Stimulated activated effector memory CD8-positive, alpha-beta T cell treated with anti-CD3 and anti-CD28 coated beads, Interleukin-12 subunit alpha, Interleukin-12 subunit beta, amount 100 ng/mL, for 72 hours (primary cell): ENCODE data around the gene CT45A3.
"Not testable (repeated sequence)": the region's sequence is repeated elsewhere in the genome, so short reads cannot be mapped to it uniquely, and the experiment has no call there.

Experiments used
- ATAC-seq: fragments of 150-1000 bp; cut with Tn5 transposase; 2 replicates; pipeline ENCODE4 v1.10.0; 2021
- DNase-seq, 2 donors: peaks; one replicate each; pipeline ENCODE4 v3.0.0; 2021 to 2022; ENCODE audit warnings: low spot score in 2 of 2
- H3K27ac Mint-ChIP-seq: one replicate; pipeline ENCODE4 v1.8.0; 2022; ENCODE audit warnings: mild to moderate bottlenecking, mixed read lengths
- H3K36me3 Mint-ChIP-seq: one replicate; pipeline ENCODE4 v1.8.0; 2022; ENCODE audit warnings: mild to moderate bottlenecking, mixed read lengths
- H3K4me1 Mint-ChIP-seq: one replicate; pipeline ENCODE4 v1.8.0; 2022; ENCODE audit warnings: mixed read lengths
- H3K4me3 Mint-ChIP-seq: one replicate; pipeline ENCODE4 v1.8.0; 2022; ENCODE audit warnings: mild to moderate bottlenecking, mixed read lengths
- H3K9me3 Mint-ChIP-seq: one replicate; pipeline ENCODE4 v1.8.0; 2022; ENCODE audit warnings: mixed read lengths

CT45A3 gene, protein sequence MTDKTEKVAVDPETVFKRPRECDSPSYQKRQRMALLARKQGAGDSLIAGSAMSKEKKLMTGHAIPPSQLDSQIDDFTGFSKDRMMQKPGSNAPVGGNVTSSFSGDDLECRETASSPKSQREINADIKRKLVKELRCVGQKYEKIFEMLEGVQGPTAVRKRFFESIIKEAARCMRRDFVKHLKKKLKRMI

DNA sequence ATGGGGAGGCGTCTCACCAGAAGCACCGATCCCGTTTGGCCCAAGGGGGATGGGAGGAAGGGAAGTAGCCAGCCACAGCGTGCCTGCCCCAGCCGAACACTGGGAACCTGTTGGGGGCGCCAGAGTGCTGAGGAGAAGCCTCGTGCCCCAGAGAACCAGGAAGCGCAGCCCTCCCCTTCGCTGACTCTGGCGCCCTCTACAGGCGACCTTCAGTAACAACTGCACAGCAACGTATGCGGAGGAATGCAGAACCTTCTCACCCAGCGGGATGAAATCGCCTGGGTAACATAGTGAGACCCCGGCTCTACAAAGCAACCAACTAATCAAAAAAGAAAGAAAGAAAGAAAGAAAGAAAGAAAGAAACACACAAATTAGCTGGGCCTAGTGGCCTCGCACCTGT, at the start of gene CT45A3:
Gene CT45A3, minus strand, starts transcription at position 101 of the 400 bp plus-strand sequence. CDS start 3,747 bp downstream, outside the sequence.
- not testable (repeated sequence) for H3K4me1 Mint-ChIP-seq, H3K36me3 Mint-ChIP-seq, ATAC-seq, H3K27ac Mint-ChIP-seq, DNase-seq, H3K4me3 Mint-ChIP-seq, H3K9me3 Mint-ChIP-seq

DNA sequence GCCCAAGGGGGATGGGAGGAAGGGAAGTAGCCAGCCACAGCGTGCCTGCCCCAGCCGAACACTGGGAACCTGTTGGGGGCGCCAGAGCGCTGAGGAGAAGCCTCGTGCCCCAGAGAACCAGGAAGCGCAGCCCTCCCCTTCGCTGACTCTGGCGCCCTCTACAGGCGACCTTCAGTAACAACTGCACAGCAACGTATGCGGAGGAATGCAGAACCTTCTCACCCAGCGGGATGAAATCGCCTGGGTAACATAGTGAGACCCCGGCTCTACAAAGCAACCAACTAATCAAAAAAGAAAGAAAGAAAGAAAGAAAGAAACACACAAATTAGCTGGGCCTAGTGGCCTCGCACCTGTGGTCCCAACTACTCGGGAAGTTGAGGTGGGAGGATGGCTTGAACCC, 34.7 kb upstream of the CT45A3 start, which contains the start of gene CT45A6:
Gene CT45A6, minus strand, starts transcription at position 101 of the 400 bp plus-strand sequence. CDS start 3,794 bp downstream, outside the sequence.
- not testable (repeated sequence) for DNase-seq, ATAC-seq

DNA sequence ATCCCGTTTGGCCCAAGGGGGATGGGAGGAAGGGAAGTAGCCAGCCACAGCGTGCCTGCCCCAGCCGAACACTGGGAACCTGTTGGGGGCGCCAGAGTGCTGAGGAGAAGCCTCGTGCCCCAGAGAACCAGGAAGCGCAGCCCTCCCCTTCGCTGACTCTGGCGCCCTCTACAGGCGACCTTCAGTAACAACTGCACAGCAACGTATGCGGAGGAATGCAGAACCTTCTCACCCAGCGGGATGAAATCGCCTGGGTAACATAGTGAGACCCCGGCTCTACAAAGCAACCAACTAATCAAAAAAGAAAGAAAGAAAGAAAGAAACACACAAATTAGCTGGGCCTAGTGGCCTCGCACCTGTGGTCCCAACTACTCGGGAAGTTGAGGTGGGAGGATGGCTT, 17.4 kb upstream of the CT45A3 start, which contains the start of gene CT45A5:
Gene CT45A5, minus strand, starts transcription at position 101 of the 400 bp plus-strand sequence. CDS start 3,774 bp downstream, outside the sequence.
- H3K36me3 Mint-ChIP-seq, H3K4me3 Mint-ChIP-seq, H3K4me1 Mint-ChIP-seq, H3K27ac Mint-ChIP-seq, ATAC-seq, H3K9me3 Mint-ChIP-seq, DNase-seq: not testable (repeated sequence)

More for the DNA sequence above, 34.7 kb upstream of the CT45A3 start, which contains the start of gene CT45A6:
- H3K4me3 Mint-ChIP-seq, H3K4me1 Mint-ChIP-seq, H3K27ac Mint-ChIP-seq, H3K9me3 Mint-ChIP-seq, H3K36me3 Mint-ChIP-seq: not testable (repeated sequence)

DNA sequence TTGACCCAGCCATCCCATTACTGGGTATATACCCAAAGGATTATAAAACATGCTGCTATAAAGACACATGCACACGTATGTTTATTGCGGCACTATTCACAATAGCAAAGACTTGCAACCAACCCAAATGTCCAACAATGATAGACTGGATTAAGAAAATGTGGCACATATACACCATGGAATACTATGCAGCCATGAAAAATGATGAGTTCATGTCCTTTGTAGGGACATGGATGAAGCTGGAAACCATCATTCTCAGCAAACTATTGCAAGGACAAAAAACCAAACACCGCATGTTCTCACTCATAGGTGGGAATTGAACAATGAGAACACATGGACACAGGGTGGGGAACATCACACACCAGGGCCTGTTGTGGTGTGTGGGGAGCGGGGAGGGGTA, 23.3 kb downstream of the CT45A3 start:
- H3K4me3 Mint-ChIP-seq, H3K4me1 Mint-ChIP-seq: not testable (repeated sequence)

DNA sequence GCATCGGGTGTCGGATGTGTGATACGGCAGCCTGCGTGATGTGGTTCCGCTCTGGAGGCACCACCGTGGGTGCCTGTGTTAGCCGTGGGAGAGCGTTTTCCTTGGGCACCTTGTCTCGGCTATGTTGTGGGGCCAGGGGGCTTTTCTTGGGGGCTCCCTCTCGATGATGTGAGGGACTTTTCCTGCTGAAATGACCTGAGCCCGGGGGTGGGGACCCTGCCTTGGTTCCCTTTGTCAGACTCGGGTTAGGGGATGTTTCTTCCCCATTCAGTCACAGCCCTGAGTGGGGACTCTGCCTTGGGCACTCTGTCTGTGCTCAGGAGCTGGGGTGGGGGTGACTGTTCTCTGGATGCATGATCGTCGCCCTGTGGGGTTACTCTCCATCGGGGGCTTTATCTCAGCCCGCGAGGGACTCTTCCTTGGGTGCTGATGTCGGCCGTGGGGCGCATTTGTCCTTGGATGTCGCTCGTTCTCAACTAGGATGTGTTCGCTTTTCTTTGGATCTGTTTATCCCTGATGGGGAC, 26.7 kb downstream of the CT45A3 start:
- no peak overlapping the region for H3K4me3 Mint-ChIP-seq
- no peaks in the 10 kb centered on the region for H3K4me1 Mint-ChIP-seq
- H3K9me3 Mint-ChIP-seq = no peaks in the 10 kb centered on the region
- no peak for DNase-seq
- no peaks in the 10 kb centered on the region for H3K36me3 Mint-ChIP-seq
- no peak overlapping the region for H3K27ac Mint-ChIP-seq
- ATAC-seq = no peak

More for the DNA sequence above, 23.3 kb downstream of the CT45A3 start:
- not testable (repeated sequence) for H3K27ac Mint-ChIP-seq, DNase-seq, H3K36me3 Mint-ChIP-seq, H3K9me3 Mint-ChIP-seq, ATAC-seq

DNA sequence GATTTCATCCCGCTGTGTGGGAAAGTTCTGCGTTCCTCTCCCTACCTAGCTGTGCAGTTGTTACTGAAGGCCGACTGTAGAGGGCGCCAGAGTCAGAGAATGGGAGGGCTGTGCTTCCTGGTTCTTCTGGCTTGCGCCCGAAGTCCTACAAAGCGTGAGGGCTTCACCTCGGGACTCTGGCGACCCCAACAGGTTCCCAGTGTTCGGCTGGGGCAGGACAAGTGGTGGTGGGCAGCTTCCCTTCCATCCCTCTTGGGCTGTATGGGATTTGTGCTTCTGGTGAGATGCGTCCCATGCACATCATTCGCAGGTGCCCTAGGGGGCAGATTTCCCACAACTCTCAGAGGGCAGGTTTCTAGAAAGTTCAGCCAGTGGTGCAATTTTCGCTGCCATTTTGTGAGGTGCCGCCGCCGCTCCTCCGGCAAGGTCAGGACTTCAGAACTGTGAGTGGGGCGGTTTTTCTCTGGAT, 27.3 kb downstream of the CT45A3 start:
- DNase-seq (peak; percentile 17 to 62), ATAC-seq (peak; percentile 61)
- no peaks in the 10 kb centered on the region for H3K36me3 Mint-ChIP-seq
- no peak overlapping the region for H3K27ac Mint-ChIP-seq
- no peaks in the 10 kb centered on the region for H3K9me3 Mint-ChIP-seq
- no peaks in the 10 kb centered on the region for H3K4me1 Mint-ChIP-seq
- no peak overlapping the region for H3K4me3 Mint-ChIP-seq

DNA sequence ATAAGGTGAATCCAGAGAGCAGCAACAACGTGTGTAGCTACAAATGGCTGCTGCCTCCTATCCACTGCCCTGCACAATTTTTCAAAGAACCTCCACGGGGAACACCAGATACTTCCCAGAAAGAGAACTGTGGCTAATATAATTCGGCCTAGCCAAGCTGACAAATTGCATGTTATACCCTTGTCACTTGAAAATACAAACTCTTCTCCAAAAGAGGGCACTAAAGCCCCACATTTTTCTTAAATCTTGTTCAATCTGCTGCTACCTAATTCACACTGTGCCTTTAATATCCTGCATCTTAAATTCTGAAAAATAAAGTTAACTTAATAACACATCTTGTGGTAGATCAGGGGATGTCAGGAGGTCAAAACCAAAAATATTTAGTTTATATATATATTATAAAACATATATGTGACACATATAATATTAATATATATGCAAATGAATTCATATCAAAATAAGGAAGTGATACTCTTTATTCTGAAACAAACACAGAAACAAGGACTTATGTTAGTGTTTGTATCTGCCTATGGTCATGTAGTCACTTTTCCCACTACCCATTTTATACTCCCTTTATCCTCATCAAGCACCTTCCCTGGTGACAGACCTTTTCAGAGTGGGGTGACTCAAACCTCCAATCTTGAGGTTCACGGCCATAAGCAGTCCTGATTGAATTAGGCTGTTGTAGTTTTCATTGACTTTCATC, 30.5 kb downstream of the CT45A3 start:
- H3K4me3 Mint-ChIP-seq = no peak overlapping the region
- ATAC-seq = no peak
- DNase-seq = no peak
- no peak overlapping the region for H3K27ac Mint-ChIP-seq
- no peaks in the 10 kb centered on the region for H3K9me3 Mint-ChIP-seq
- H3K4me1 Mint-ChIP-seq = no peaks in the 10 kb centered on the region
- H3K36me3 Mint-ChIP-seq = no peaks in the 10 kb centered on the region

DNA sequence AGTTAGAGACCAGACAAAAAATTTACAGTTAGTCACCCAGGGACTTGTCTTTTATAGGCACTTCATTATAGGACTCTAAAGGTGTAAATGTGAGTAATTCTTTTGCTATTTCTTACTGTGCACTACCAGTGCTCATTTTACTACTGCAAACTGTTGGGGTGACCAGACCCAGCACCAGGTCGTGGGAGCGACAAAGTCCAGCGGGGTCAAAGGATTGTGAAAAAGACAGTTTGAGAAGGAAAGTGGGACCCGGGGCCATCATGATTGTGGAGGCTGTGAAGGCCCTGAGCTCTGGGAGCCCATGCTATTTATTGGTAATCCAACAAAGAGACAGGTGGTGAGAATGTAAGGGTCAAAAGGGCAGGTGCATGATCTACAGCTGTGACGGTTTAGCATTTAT, 33.3 kb downstream of the CT45A3 start:
- not testable (repeated sequence) for H3K27ac Mint-ChIP-seq, H3K9me3 Mint-ChIP-seq, H3K4me3 Mint-ChIP-seq, H3K36me3 Mint-ChIP-seq, H3K4me1 Mint-ChIP-seq, ATAC-seq, DNase-seq

DNA sequence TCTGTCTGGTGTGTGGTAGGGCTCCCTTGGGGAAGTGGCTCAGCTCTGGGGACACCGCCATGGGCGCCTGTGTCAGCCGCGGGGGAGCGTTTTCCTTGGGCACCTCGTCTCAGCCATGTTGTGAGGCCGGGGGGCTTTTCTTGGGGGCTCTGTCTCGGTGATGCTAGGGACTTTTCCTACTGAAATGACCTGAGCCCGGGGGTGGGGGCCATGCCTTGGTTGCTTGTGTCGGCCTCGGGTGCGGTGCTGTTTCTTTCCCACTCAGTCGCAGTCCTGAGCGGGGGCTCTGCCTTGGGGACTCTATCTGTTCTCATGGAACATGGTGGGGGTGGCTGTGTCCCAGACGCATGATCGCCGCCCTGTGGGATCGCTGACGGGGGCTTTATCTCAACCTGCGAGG, 54.2 kb downstream of the CT45A3 start:
- Mint-ChIP-seq H3K36me3 (no peaks in the 10 kb centered on the region), H3K9me3 (no peaks in the 10 kb centered on the region), H3K4me1 (no peaks in the 10 kb centered on the region), H3K27ac (no peak overlapping the region), H3K4me3 (no peak overlapping the region)
- no peak for DNase-seq
- no peak for ATAC-seq

DNA sequence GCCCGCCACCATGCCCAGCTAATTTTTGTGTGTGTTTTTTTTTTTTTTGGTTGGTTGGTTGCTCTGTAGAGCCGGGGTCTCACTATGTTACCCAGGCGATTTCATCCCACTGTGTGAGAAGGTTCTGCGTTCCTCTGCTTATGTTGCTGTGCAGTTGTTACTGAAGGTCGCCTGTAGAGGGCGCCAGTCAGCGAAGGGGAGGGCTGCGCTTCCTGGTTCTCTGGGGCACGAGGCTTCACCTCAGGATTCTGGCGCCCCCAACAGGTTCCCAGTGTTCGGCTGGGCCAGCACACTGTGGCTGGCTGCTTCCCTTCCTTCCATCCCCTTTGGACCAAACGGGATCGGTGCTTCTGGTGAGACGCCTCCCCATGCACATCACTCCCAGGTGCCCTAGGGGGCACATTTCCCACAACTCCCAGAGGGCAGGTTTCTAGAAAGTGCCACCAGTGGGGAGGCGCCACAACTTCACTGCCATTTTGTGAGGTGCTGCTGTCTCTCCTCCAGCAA, 54.8 kb downstream of the CT45A3 start, which contains the start of gene CT45A1:
Gene CT45A1, plus strand, starts transcription at position 457 of the 507 bp plus-strand sequence. CDS start 5,302 bp downstream, outside the sequence.
- not testable (repeated sequence) for H3K4me3 Mint-ChIP-seq, H3K4me1 Mint-ChIP-seq, ATAC-seq, H3K9me3 Mint-ChIP-seq, H3K36me3 Mint-ChIP-seq, H3K27ac Mint-ChIP-seq
- DNase-seq = peak; percentile 5 to 46
